GM21515 (cell line): ENCODE results near the gene MAGEF1.
A peak's percentile ranks its signal among the peaks of the same experiment; 100 is the strongest.

Experiments
- ATAC-seq: cut with Tn5 transposase; IDR thresholded peaks from one replicate; pipeline ENCODE4 v1.9.1; 2021; ENCODE audit not compliant: unreplicated experiment

The MAGEF1 gene, protein sequence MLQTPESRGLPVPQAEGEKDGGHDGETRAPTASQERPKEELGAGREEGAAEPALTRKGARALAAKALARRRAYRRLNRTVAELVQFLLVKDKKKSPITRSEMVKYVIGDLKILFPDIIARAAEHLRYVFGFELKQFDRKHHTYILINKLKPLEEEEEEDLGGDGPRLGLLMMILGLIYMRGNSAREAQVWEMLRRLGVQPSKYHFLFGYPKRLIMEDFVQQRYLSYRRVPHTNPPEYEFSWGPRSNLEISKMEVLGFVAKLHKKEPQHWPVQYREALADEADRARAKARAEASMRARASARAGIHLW

DNA sequence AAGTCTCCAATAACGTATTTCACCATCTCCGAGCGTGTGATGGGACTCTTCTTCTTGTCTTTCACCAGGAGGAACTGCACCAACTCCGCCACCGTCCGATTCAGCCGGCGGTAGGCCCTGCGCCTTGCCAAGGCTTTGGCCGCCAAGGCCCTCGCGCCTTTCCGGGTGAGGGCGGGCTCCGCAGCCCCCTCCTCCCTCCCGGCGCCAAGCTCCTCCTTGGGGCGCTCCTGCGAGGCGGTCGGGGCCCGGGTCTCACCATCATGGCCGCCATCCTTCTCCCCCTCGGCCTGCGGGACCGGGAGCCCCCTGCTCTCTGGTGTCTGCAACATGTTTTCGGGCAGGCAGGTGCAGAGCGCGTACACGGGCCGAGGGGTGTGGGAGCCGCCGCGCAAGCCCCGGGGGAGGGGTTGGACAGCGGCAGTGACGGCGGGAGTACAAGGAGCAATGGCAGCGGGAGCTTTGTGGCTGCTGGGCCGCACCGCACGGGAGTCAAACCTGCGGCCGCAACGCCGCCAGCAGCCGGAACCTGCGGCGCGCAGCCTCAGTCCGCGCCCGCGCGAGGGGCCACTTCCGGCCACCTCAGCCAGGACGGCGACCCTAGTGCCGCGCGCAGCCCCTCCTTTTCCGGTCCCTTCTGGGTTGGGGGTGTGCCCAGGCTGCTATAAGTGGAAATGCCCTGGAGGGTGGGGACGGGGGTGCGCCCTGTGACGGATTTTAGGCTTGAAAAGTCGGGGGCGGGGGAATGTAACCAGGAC, at the start of gene MAGEF1:
MAGEF1 (minus strand) TSS at position 572 of the 755 bp plus-strand sequence; CDS start at position 329, 243 bp downstream.
- peak; percentile 69 for ATAC-seq

DNA sequence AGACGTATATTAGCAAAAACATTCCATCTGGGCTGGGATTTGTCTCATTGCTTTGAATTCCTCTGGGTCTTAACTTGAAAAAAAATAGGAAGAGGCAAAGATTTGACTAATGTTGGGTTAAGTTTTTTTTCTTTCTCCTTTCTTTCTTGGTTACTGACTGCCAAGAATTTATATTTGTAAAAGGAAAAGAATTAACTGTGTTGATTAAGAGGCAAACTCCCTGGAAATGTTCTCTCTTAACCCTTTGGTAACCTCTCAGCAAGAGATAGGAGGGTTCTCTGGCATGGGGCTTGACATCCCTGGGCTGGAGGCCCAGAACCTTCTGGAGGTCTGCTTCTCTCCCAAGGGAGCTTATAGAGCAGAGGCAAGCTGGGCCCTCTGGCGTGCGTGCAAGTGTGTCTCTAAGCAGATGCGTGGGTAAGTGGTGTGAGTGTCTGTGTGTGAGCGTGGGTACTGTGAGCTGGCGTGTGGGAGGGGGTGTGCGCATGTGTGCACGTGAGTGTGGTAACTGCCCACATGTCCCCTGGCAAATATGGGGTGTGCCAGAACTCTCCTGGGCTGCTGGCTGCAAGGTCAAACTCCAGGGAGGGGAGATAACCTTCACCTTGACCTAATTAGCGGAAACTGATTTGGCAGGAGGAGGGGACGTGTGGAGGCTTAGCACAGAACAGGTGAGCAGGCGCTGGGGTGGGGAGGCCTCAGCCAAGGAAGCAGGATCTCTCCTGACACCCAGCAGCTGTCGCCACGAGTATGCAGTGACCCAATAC, 49.4 kb upstream of the MAGEF1 start:
- ATAC-seq: no peak

DNA sequence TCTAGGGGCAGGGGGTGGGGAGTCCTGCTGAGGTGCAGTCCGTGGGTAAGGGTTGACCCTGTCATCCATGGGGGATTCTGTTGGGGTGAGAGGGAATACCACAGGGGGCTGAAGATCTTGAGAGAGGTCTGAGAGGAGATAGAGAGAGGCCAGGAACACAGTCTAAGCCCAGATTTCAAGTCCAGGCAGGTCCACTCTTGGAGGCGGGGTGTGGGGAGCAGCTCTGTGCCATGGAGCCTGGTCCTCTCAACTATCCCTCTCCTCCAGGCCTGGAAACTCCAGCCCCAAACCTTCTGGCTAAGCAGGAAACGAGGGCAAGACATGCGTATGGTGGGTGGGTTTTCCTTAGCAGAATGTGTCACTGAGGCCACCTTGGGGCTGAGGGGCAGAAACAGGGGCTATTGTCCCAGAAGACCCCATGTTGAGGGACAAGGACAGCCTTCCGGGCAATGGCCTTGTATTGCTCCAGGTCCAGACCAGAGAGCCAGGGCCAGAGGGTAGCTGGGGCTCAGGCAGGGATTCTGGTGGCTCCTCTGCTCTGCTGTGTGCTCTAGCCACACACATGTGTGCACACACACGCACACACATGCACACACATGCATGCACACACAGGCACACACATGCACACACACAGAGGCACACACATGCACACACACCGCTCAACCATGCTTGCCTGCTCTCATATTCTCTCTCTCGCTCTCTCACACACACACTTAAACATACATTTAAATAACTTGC, 48.6 kb upstream of the MAGEF1 start:
- ATAC-seq: no peak

DNA sequence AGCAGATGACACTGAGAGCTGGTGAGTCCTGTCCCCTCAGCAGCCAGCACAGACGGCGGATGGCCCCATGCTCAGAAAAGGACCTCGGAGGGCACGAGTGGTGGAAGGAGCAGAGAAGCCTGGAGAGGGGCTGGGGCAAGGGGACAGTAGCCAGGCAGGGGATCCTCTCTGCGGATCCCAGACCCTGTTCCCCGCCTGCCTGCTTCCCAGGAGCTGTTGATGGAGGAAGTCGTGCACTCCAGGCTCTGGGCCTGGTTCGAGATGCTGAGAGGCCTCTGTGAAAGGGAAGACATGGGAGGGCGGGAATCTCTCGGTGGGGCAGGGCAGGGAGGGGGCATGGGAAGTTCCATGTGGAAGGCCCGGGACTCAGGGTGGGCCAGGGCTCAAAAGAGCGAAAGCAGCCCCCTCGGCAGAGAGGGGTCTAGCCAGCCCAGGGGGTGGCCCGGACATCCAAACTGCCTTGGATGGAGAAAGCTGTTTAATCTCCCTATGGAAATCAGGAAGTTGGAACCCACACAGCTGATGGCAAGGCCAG, 47.9 kb upstream of the MAGEF1 start:
- ATAC-seq: no peak

DNA sequence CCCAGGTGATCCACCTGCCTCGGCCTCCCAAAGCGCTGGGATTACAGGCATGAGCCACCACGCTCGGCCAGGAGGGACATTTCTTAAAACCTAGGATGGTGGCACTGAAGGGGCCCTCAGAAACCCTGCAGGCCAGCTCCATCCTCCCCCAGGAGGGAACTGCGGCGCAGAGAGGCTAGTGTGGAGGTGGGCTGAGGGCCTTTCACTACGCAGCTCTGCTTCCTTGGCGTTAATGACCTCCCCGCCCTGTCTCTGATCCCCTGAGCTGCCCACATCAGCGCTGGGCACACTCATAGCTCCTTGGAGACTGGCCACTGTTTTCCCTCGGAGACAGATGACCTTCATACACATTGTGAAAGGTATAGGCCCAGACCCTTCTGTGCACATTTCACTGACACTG, 46.2 kb upstream of the MAGEF1 start:
- no peak for ATAC-seq

DNA sequence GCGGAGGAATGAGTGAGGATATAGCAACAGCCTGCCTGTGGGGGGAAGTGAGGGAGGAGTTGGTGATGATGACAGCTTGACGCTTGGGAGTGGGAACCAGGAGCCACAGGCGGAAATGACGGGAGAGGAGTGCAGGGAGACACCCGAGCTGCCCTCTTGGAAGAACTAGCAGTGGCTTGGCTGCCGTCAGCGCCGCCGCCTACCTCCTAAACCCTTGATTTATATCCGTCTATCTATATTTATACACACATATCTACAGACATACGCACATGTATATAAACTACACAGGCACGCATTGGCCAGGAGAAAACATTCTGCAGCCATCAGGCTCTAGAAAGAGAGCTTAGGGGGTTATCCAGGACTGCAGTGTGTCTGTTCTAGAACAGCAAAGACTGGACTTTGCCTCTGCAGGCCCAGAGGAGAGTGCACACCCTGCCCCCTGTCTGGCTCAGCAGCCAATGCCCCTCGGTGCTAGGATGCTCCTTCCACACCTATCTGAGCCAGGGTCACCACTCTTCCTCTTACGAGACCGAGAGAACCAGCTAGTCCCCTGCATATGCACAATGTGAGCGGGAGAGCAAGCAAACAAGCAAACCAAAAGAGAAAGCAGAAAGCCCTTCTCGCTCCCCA, 45.3 kb upstream of the MAGEF1 start:
- no peak for ATAC-seq

DNA sequence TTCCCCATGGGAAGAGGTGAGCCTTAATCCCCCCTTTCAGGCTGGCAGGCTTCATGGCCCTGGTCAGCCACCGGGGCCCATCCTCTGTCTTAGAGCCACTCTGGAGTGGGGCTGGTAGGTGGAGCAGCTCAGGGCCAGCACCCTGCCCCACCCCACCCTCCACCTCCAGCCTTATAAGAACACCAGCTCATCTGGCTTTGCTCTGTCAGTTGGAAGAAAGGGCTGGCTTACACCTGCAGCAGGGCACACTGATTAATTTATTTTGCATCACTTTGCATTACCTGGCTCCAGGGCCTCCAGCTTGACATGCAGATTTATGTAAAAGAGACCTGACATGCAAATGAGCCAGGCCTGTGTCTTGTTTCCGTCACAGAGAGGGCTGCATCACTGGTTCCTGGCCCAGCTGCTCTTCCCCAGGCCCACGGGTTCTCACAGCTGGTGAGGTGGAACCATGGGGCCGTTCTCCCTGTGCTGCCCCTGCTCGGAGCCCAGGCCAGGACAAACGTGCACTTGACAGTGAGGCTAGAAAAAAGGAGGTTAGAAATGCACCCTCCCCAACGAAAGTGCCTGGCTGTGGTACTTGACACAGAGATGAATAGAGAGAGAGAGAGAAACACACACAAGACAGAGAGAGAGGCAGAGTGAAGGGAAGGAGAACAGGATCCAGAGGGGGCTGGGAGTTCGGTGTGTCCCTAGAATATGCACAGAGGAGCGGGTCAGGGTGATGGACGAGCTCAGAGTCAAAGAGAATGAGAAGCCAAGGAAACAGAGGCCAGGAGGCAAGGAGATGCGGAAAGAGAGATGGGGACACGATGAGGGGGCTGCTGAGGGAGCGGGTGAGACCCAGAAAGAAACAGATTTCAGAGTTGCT, 44.5 kb upstream of the MAGEF1 start:
- ATAC-seq: no peak

DNA sequence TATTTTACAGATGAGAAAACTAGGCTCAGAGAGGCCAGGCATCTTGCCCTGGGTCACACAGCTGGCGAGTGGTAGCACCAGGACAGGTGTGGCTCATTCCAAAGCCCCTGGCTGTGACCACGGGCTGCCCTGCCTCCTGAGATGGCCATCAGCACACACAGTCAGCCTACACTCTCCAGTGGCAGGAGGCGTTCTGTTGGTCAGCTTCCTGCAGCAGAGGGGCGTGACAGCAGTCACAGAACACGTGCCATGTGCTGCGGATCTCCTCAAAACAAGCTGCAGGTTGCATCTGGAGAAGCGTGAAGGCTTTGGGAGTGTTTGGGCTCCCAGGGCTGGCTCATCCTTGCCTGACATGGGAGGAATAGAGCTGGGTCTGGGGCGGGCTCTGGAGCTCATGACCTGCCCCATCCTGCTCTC, 43.5 kb upstream of the MAGEF1 start:
- ATAC-seq: no peak

DNA sequence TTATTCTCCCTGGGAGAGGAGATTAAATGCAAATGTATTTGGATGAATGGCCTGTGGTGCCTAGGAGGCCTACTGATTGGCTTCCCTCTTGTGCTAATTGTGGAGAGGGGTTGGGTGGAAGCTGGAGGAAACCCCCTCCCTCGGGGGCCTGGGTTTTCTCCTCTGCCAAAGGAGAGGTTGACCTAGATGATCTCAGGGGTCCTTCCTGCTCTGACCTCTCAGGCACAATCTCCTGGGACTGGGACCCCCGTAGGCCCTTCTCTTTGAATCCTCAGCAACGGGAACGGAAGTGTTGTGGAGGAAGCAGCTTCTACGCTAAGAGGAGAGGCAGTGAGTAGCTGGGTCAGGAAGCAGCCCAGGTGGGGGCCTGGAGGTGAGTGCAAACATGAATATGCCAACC, 40.5 kb upstream of the MAGEF1 start:
- no peak for ATAC-seq

DNA sequence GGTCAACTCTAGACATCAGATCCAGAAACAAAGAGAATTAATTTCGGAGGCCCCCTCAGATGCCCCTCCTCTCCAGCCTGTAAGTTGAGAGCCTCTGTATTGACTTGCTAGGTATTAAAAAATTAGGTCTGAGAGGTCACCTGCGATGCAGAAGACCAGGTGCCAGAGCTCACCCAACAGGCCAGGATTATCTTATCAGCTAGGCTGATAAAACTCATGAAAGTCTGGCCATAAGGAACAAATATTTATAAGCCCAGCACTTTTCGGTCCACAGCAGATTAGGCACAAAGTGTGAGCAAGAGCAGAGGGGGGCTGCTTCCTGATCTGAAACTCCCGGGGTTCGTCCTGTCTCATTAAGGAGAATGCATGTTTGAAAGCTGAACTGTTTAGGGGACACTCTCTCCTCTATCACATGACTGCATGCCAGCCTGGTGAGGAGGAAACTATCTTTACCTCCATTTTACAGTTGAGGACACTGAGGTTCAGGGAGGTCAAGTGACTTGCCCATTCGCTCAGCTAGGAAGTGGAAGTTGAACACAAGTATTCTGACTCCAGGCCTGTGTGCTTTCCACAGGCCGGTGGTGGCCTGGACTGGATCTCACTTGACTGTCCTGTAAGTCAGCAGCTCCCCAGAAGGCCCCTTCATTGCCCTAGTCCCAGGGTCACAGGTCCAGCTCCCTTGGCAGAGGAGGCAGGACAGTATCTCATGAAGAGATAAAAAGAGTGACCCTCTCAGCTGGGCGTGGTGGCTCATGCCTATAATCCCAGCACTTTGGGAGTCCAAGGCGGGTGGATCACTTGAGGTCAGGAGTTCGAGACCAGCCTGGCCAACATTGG, 39.6 kb upstream of the MAGEF1 start:
- ATAC-seq: no peak

DNA sequence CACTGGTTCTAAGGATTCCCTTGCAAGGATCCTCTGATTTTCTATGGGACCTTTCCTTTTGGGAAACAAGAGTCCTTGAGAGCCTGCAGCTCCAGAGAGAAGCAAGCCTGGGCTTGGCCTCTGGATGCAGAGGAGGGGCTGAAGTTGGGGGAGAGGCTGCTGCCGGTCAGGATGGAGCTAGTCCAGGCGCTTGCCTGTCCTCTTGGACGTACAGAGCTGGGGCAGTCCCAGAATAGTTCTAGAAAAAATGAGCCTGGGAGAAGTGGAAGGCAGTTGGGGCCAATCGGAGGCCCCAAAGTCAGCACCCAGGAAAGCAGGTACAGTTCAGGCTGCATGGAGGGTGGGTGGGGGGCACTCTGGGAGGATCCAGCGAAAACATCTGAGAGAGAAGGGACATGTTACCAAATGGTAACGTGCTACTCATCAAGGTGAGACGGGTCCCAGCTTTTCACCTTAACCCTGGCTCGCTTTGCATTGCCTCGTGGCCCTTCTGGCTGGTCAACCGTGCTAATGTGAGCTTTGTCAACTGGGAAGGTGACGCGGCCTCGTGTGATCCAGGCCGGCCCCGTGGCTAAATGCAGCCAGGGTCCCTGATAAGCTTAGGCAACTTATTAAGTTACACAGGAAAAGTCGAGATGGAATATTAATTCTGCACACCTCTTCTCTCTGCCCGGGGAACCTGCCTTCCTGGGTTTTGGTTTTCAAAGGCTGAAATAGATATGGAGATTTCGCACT, 38.7 kb upstream of the MAGEF1 start:
- no peak for ATAC-seq

DNA sequence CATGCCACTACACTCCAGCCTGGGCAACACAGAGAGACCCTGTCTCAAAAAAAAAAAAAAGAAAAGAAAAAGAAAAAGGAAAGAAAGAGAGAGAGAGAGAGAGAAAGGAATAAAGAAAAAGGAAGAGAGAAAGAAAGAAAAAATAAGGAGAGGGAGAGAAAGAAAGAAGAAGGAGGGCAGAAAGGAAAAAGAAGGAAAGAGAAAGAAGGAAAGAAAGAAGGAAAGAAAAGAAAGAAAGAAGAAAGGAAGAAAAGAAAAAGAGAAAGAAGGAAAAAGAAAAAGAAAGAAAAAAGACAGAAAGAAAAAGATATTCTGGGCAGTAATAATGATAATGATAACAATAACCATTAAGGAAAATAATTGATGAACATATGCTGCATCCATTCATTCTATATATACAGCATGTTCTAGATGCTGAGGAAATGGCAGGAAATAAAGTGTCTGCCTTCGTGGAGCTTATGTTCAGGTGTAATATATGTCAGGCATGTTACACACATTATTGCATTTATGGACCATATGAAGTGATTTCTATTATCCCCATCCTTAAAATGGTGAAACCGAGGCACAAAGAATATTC, 37.4 kb upstream of the MAGEF1 start:
- ATAC-seq: no peak

DNA sequence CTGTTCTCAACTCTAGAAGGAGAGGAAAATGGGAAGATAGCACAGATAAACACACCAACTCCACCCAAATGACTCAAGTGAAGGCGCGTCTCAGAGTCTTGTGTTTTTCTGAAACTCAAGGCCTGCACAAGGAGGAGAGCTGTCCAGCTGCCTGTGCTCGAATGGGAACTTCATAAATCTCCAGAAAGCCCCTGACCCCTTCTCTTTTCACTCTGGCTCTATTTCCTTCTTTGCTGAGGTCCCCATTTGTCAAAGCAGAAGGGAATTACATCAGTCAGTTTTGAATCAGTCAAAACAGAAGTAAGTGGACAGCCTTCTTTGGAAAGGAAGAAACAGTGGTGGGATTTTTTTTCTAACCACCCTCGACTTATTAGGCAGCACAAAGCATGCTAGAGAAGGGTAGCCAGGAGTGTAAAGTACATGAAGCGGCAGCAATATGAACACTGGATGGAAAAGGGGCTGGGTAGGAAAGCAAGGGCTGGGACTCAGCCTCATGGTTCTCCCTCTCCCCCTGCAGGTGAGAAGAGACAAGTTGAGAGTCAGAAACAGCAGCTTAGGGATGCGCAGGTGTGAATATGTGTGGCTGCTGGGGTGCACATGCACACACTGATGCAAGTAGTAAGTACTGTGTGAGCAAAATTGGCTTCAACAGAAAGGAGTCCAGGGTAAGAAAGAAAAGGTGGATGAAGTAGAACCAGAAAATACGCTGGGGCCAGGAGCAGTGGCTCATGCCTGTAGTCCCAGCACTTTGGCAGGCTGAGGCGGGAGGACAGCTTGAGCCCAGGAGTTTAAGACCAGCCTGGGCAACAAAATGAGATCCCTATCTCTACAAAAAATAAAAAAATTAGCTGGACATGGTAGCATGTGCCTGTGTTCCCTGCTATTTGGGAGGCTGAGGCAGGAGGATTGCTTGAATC, 36.6 kb upstream of the MAGEF1 start:
- ATAC-seq: no peak

DNA sequence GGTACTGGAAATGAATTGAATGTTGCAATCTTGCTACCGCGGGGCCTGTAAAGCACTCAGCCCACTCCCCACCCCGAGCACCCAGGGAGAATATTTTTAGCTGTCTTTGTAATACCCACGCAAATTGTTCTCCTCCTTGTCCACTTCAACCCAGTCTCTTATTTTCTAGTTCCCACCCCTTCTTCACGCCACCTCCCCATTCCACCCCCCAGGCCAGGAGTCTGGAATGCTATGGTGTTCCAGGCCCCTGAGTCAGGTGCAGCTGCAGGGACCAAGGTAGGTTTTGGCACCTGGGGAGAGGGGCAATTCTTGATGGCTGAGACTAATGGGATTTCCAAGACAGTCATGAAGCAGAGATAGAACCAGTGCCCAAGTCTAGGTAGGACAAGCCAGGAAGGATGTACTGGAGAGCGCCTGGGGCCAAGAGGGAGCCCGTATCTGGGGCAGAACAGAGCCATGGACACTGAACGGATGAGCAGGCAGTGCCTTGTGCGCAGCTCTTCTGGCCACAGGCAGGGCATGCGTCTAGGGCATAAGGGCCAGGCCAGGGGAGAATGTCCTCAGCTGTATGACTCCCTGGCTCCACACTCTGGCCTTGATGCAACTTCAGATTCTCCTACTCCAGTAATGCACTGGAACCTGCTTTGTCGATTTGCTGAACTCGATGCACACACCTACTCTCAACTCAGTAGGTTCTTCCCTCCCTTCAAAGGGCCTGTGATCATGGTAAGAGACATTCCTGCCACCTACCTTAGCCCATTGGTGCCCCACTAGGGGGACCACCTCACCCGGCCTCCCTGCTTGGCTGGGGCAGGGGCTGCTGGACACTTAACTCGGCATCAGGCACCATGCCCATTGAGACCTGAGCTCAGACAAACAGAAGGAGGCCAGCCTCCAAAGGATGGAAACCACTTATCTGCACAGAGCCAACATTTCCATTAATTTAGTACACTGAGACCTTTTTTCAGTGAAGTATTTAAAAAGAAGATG, 34.6 kb upstream of the MAGEF1 start:
- ATAC-seq: no peak

DNA sequence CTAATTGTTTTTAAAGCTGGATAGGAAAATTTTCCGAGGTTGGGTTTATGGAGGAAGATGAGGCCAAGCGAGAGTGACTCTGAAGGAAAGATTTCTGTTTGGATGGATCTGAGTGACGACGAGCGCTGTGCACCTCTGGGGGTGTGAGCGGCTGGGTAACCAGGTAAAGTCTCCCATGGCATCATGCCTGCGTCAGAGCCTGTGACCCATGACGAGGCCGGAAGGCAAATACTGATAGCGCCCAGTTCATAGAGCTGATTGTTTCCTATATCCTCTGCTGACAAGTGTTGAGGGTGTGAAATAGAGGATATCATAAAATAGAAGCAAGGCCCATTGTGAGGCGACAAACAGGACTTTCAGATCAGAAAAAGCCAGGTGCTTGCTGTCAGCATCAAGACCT, 33.7 kb upstream of the MAGEF1 start:
- no peak for ATAC-seq
